NCI-H510A (cell line): ENCODE data around the gene RAPGEF2.
"Not testable (repeated sequence)": the region's sequence is repeated elsewhere in the genome, so short reads cannot be mapped to it uniquely, and the experiment has no call there.

Experiments
- DNase-seq: peaks from one replicate; lab custom pipeline; 2025; lab: John Stamatoyannopoulos, UW

Gene RAPGEF2

GRCh38 chr4:159281771-159282170 is 178.9 kb downstream of the RAPGEF2 start:
- DNase-seq: no peak

- no peak for DNase-seq
Observed at GRCh38 chr4:159282329-159282728, 179.4 kb downstream of the RAPGEF2 start.

- DNase-seq: no peak
Observed at GRCh38 chr4:159282944-159283343, 180.1 kb downstream of the RAPGEF2 start.

- no peak for DNase-seq
Observed at GRCh38 chr4:159283696-159284095, 180.8 kb downstream of the RAPGEF2 start.

GRCh38 chr4:159284113-159284512 is 181.2 kb downstream of the RAPGEF2 start:
- no peak for DNase-seq

GRCh38 chr4:159284733-159285132 is 181.9 kb downstream of the RAPGEF2 start:
- no peak for DNase-seq

GRCh38 chr4:159287767-159288166 is 184.9 kb downstream of the RAPGEF2 start:
- DNase-seq: no peak

GRCh38 chr4:159289682-159290081 is 186.8 kb downstream of the RAPGEF2 start:
- no peak for DNase-seq

- no peak for DNase-seq
Observed at GRCh38 chr4:159290321-159291030, 187.6 kb downstream of the RAPGEF2 start.

- DNase-seq: no peak
Observed at GRCh38 chr4:159291176-159291575, 188.3 kb downstream of the RAPGEF2 start.

GRCh38 chr4:159292137-159292896 is 189.4 kb downstream of the RAPGEF2 start:
- DNase-seq: no peak

- no peak for DNase-seq
Observed at GRCh38 chr4:159293811-159294515, 191.1 kb downstream of the RAPGEF2 start.

GRCh38 chr4:159296061-159296460 is 193.2 kb downstream of the RAPGEF2 start:
- DNase-seq: no peak

GRCh38 chr4:159297091-159297490 is 194.2 kb downstream of the RAPGEF2 start:
- DNase-seq: no peak

- no peak for DNase-seq
Observed at GRCh38 chr4:159298502-159298901, 195.6 kb downstream of the RAPGEF2 start.

GRCh38 chr4:159303435-159303834 is 200.6 kb downstream of the RAPGEF2 start:
- DNase-seq: no peak

- no peak for DNase-seq
Observed at GRCh38 chr4:159305129-159305528, 202.2 kb downstream of the RAPGEF2 start.

GRCh38 chr4:159307929-159308328 is 205.1 kb downstream of the RAPGEF2 start:
- no peak for DNase-seq

- DNase-seq: no peak
Observed at GRCh38 chr4:159308566-159309340, 205.9 kb downstream of the RAPGEF2 start.

- no peak for DNase-seq
Observed at GRCh38 chr4:159312236-159312635, 209.4 kb downstream of the RAPGEF2 start.

GRCh38 chr4:159315879-159316278 is 213.0 kb downstream of the RAPGEF2 start:
- not testable (repeated sequence) for DNase-seq

GRCh38 chr4:159317203-159317602 is 214.3 kb downstream of the RAPGEF2 start:
- DNase-seq: no peak
